ENCODE results near the gene NALF2.
A peak's percentile ranks its signal among the peaks of the same experiment; 100 is the strongest.

NALF2 gene
- long read RNA-seq = 0 reads

GRCh38 chrX:69503782-69504625 is at the start of gene NALF2:
NALF2 (plus strand) TSS chrX:69504326; CDS start chrX:69505283, 957 bp downstream.
- TF ChIP-seq REST (IDR thresholded peaks at IDR 0.05; ENCODE audit: insufficient replicate concordance, low read depth) (peak; percentile 86), POLR2AphosphoS5 (IDR thresholded peaks at IDR 0.05; ENCODE audit: low read depth) (no peak)
- no peak within 1 kb of the TSS for H3K27ac ChIP-seq (replicated peaks)
- peaks cover 6% of the 10 kb centered on the region for H3K27me3 ChIP-seq (ENCODE audit: insufficient read depth, poor library complexity, severe bottlenecking)
- H3K4me3 ChIP-seq (replicated peaks; ENCODE audit: insufficient read depth, low read length) = no peak within 1 kb of the TSS
- DNase-seq (ENCODE audit: low read depth in 1 of 2, low spot score in 1 of 2) = no peak

- no peak overlapping the region for H3K27ac ChIP-seq (replicated peaks)
- no peak for TF ChIP-seq REST (IDR thresholded peaks at IDR 0.05; ENCODE audit: insufficient replicate concordance, low read depth)
- TF ChIP-seq SPI1 (IDR thresholded peaks at IDR 0.05; ENCODE audit: borderline replicate concordance, low read depth) = no peak
- TF ChIP-seq POLR2AphosphoS5 (IDR thresholded peaks at IDR 0.05; ENCODE audit: low read depth) = no peak
- no peak for TF ChIP-seq CTCF (IDR thresholded peaks at IDR 0.05; ENCODE audit: insufficient read depth, low read length)
- TF ChIP-seq GABPA (IDR thresholded peaks at IDR 0.05; ENCODE audit: low read depth) = no peak
- no peaks in the 10 kb centered on the region for H3K27me3 ChIP-seq (ENCODE audit: insufficient read depth, poor library complexity, severe bottlenecking)
- DNase-seq (ENCODE audit: low read depth in 1 of 2, low spot score in 1 of 2) = no peak
- no peak overlapping the region for H3K4me3 ChIP-seq (replicated peaks; ENCODE audit: insufficient read depth, low read length)
Measured at GRCh38 chrX:69457756-69458155, 46.4 kb upstream of the NALF2 start.

GRCh38 chrX:69466546-69466945 is 37.6 kb upstream of the NALF2 start:
- H3K27ac ChIP-seq (replicated peaks) = no peak overlapping the region
- H3K27me3 ChIP-seq (ENCODE audit: insufficient read depth, poor library complexity, severe bottlenecking) = no peaks in the 10 kb centered on the region
- DNase-seq (ENCODE audit: low read depth in 1 of 2, low spot score in 1 of 2) = no peak
- no peak overlapping the region for H3K4me3 ChIP-seq (replicated peaks; ENCODE audit: insufficient read depth, low read length)
- TF ChIP-seq POLR2AphosphoS5 (IDR thresholded peaks at IDR 0.05; ENCODE audit: low read depth) = no peak
- TF ChIP-seq REST (IDR thresholded peaks at IDR 0.05; ENCODE audit: insufficient replicate concordance, low read depth) = no peak
- TF ChIP-seq SPI1 (IDR thresholded peaks at IDR 0.05; ENCODE audit: borderline replicate concordance, low read depth) = no peak
- TF ChIP-seq CTCF (IDR thresholded peaks at IDR 0.05; ENCODE audit: insufficient read depth, low read length) = no peak
- no peak for TF ChIP-seq GABPA (IDR thresholded peaks at IDR 0.05; ENCODE audit: low read depth)
